M059J (cell line): Measurements from ENCODE around the gene CENPP. TPM values are rescaled to one million over a fixed set of nuclear protein-coding genes. Genes with fewer than 3 reads are reported as not detected.
"Not testable (repeated sequence)": the region's sequence is repeated elsewhere in the genome, so short reads cannot be mapped to it uniquely, and the experiment has no call there.

Source experiments
- DNase-seq: peaks from one replicate; pipeline ENCODE4 v3.0.0-alpha.2; 2012; ENCODE audit warnings: low read depth
- total RNA-seq: library from RNA; depleted of rRNA; stranded (reverse); fragments of >200 nt; shearing (Covaris generic); gene quantifications from 2 replicates; pipeline ENCODE4 v1.2.3, GENCODE V29; 2014

Gene CENPP
- total RNA-seq, 1 experiment from 2014 or later, result 23.1 TPM

DNA sequence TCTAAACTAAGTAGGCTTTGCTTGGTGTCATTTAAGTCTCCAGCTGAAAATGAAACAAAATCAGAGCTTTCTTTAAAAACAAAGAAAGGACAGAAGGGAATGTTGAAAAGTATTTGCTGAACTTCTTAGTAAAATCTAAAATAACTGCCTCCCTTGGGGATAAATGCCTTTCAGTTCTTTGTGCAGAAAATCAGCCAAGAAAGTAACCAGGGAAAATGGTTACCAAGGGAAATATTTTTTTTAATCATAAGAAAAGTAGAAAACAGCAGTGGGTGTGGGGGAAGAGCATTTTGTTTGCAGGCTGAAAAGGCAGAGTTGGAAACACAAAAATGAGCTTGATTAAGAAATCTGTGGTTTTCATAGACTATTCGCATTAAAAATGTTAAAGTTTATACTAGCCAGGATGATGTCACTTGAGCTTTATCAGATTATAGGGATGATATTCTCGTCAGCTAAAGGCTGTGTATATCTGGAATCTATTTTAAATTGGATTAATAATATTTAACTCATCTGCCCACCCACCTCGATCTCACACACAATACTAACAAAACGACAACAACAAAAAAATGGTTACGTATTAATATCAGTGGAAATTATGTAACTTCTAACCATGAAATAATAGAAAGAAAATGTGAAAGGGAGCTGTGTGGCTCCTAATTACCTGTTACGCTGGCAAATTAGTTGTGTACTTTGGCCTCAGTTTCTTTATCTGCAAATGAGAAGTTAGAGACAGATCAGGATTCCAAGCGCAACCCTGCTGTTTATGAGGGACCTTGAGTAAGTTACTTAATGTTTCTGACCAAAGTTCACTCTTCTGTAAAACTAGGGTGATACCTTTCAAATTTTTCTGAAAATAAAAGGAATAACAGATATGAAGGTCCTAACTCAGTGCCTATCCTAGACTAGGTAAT lies 210.4 kb downstream of the CENPP start, which contains the start of gene ECM2:
Gene ECM2, minus strand, starts transcription at position 51 of the 911 bp plus-strand sequence. CDS start 13,124 bp downstream, outside the sequence.
- DNase-seq, result peak; percentile 61

DNA sequence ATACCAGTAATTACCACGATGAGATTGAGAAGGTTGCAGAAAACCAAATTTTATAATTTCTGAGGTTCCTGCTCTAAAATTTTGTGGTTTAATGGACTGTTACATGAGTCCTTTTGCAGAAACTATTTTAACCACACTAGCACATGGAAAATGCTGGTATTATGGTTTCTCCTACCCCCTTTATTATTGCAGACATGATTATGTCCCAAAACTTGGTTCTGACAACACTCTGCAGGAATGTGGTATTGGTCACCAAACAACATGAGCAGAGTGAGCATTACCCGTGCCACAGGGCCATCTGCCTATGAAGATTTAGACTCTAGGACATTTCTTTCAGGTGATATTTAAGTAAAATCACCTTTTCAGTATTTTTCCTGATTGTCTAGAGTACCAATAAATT lies 212.8 kb downstream of the CENPP start:
- peak; percentile 86 for DNase-seq

DNA sequence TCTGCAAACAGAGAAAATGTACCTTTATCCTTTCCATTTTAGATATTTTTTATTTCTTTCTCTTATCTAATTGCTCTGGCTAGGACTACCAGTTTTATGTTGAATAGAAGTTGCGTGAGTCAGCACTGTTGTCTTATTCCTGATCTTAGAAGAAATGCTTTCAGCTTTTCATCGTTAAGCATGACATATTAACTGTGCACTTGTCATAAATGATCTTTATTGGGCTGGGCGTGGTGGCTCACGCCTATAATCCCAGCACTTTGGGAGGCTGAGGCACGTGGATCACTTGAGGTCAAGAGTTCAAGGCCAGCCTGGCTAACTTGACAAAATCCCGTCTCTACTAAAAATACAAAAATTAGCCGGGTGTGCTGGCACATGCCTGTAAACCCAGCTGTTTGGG lies 218.2 kb downstream of the CENPP start:
- DNase-seq, result no peak

DNA sequence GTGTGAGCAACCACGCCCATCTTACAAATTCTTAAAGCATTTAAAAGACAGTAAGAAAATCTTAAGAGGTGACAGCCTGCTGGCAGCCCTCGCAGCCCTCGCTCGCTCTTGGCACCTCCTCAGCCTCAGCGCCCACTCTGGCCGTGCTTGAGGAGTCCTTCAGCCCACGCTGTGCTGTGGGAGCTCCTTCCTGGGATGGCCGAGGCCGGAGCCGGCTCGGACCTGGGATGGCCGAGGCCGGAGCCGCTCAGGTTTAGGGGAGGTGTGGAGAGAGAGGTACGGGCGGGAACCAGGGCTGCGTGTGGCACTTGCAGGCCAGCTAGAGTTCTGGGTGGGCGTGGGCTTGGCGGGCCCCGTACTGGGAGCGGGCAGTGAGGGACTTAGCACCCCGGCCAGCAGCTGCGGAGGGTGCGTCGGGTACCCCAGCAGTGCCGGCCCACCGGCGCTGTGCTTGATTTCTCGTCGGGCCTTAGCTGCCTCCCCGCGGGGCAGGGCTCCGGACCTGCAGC lies 219.3 kb downstream of the CENPP start:
- no peak for DNase-seq

DNA sequence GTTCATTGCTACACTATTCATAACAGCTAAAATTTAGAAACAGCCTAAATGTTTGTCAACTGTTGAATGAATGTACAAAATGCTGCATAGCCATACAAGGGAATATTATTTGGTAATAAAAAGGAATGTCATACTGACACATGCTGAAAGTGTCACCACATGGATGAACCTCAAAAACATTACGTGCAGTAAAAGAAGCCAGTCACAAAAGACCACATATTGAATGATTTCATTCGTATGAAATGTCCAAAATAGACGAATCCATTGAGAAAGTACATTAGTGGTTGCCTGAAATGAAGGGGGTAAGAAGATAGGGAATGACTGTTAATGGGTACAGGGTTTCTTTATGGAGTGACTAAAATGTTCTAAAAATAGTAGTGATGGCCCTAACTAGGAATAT lies 221.6 kb downstream of the CENPP start:
- no peak for DNase-seq

DNA sequence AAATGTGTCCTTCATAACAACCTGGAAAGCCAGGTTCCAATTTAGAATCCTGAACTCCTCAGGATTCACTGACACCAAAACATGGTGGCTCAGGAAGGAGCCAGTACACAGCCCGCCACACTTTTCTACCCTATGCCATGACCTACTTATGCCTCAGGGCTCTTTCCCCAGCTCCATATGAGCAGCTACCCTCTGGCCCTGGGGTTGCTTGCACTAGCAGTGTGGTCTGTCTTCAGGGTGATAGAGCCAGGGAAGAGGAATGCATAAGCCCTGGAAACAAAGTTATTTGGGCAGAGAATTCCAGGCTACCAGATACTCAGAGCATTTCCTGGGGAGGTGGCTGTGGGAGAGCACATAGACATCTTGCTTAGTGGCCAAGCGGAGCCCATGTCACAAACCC lies 225.0 kb downstream of the CENPP start:
- no peak for DNase-seq

DNA sequence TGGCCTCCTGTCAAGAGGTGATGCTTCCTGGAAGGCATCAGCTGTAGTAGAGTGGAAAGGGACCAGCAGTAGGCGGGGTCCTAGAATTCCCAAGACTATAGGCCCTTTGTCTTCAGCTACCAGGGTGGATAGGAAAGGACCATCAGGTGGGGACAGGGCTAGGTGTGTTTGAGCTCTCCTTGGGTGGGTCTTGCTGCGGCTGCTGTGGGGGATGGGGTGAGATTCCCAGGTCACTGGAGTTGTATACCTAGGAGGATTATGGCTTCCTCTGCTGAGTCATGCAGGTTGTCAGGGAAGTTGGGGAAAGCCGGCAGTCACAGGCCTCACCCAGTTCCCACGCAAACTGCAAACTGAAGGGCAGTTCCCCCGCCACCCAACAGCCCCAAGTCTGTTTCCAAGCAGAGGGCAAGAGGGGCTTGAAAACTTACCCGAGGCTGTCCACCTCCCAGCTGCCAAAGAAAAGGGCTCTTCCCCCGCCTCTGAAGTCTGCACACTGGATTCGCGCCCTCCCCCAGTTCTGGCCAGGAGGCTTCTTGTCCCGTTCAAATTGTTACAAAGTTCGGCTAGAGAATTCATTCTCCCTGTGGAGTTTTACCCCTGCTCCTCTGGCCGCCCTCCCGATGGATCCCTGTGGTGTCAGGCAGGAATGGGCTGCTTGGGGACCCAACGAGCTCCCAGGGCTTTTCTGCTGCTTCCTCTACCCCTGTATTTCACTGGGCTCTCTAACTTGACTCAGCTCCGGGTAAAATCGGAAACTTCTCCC lies 233.0 kb downstream of the CENPP start:
- no peak for DNase-seq

DNA sequence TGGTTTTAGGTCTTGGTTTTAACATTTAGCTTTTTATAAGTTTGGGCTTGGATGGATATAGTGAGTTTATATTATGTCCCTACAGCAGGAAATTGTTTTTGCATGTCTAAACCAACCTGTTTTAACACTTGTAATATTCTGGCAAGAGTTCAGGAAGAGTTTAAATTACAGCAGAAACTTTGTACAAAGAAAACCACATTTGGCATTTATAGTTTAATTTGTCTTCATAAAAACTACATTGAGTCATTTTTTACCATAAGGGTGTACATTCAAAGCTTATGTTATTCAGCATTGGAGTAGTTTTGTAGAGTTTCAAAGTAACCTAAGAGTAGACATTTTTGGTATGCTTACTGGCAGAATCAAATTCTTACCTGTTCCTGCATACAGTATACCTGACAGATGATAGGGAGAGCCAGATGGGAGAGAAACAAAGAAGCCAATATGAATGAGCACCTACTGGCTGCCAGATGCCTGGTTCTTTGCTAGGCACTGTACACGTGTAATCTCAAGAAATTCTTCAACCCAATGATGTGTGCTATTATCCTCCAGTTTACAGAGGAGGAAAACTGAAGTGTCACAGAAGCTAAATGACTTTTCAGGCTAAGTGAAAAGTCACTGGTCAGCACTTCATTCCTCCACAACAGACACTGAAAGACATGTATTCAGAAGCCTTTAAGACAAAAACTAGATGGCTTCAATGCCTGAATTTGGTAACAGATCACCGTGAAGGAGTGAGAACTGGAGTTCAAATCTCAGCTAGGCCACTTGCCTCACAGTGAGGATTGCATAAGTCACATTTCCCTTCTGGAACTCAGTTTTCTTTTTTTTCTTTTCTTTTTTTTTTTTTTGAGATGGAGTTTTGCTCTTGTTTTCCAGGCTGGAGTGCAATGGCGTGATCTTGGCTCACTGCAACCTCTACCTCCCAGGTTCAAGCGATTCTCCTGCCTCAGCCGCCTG lies 235.9 kb downstream of the CENPP start:
- DNase-seq, result peak; percentile 79

DNA sequence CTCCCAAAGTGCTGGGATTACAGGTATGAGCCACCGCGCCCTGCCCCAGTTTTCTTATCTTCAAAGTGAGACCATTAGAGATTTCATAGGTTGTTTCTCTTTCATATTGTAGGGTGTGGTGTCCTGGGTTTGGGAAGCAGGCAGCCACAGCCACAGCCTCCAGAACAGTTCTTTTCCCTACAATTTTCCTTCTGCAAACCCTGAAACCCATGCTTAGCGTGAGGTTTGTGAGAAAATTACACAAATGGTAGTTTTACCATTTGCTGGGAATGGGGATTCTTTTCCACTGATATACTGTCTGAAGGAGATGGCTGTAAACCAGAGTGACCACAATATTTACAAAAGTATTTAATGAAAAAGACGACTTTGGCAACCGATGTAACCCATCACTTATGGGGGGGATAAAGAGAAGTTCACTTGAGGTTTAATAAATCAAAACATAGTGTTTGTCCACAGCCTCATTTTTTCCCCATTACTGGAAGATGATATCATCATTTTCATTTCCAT lies 236.8 kb downstream of the CENPP start:
- DNase-seq, result peak; percentile 80

DNA sequence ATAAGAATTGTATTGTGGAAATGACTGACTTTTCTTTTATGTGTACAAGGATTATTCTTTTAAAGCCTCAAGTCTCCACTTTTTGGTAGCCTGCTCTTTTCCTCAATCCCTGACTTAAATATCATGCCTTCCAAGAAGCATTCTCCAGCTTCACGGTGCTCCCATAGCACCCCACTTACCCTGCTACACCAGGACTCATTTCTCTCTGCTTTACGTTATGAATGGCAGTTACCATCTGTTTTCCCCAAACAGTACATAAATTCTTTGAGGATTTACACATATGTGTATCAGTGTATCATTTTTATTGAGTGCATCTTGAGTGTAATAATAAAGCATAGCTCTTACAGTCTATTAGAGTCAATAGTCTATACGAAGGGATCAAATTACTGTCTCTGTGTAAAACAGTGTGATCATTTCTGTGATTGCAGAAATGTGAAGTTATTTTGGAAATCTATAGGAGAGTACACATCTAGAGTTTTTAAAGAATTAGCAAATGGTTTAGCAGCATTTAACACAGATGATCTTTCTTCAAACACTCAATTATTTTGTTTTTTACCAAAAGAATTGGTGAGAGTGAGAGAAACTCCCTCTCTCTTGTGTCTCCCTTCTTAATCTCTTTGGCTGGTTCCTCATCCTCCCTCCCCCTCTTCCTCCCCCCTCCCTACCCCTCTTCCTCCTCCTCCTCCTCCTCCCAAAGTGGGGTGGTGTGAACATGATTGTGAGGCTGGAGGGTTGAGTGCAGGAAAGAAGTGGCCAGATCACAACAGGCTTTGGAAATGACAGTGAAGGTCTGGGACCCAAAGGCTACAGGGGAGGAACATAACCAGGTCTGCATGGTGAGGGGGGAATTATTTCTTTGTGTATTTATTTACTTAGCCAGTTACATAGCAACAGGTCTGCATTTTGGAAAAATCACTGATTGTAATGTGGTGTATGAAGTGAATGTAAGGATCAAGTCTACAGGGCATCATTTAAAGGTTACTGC lies 237.7 kb downstream of the CENPP start:
- peak; percentile 20 for DNase-seq

DNA sequence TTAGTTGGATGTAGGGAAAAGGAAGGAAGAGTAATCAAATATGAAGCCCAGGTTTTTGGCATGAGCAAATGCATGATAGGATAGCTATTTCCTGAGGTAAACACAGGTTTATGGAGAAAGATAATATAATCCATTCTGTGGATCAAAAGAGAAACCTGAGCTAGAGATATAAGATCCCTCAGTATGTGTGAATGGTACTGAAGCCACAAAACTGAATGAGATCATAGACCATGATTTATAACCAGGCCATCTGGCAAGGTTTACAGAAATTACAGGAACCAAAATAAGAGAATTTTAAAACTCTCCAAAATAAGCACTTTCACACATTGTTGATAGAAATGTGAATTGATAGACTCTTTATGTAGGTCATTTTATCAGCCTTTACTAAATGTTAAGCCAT lies 238.8 kb downstream of the CENPP start:
- peak; percentile 75 for DNase-seq

DNA sequence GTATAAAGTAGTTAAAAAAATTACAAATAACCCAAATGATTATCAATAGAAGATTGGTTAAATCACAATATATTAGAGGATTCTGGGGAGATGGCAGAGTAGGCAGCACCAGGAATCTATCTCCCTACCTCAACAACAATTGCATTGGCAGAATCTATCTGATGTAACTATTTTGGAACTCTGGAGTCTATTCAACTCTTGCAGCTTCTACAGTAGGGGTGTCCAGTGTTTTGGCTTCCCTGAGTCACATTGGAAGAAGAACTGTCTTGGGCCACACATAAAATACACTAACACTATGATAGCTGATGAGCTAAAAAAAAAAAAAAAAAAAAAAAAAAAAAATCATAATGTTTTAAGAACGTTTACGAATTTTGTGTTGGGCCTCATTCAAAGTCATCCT lies 239.2 kb downstream of the CENPP start:
- peak; percentile 38 for DNase-seq

DNA sequence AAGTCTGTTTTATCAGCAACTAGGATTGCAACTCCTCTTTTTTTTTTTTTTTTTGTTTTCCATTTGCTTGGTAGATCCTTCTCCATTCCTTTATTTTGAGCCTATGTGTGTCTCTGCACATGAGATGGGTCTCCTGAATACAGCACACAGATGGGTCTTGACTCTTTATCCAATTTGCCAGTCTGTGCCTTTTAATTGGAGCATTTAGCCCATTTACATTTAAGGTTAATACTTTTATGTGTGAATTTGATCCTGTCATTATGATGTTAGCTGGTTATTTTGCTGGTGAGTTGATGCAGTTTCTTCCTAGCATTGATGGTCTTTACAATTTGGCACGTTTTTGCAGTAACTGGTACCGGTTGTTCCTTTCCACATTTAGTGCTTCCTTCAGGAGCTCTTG lies 246.1 kb downstream of the CENPP start:
- not testable (repeated sequence) for DNase-seq

DNA sequence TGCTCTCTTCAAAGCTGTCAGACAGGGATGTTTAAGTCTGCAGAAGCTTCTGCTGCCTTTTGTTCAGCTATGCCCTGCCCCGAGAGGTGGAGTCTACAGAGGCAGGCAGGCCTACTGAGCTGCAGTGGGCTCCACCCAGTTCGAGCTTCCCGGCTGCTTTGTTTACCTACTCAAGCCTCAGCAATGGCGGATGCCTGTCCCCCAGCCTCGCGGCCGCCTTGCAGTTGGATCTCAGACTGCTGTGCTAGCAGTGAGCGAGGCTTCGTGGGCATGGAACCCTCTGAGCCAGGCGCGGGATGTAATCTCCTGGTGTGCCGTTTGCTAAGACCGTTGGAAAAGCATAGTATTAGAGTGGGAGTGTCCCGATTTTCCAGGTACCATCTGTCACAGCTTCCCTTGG lies 247.9 kb downstream of the CENPP start:
- not testable (repeated sequence) for DNase-seq

DNA sequence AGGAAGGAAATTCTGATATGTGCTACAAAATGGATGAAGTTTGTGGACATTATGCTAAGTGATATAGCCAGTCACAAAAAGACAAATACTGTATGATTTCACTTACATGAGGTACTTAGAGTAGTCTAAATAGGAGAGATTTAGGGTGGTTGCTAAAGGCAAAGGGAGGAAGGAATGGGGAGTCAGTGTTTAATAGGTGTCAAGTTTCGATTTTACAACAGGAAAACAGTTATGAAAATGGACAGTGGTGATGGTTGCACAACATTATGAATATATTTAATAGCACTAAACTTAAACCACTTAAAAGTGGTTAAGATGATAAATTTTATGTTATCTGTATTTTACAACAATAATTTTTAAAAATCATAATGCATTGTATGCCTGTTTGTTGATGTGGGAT lies 250.4 kb downstream of the CENPP start:
- DNase-seq, result no peak

DNA sequence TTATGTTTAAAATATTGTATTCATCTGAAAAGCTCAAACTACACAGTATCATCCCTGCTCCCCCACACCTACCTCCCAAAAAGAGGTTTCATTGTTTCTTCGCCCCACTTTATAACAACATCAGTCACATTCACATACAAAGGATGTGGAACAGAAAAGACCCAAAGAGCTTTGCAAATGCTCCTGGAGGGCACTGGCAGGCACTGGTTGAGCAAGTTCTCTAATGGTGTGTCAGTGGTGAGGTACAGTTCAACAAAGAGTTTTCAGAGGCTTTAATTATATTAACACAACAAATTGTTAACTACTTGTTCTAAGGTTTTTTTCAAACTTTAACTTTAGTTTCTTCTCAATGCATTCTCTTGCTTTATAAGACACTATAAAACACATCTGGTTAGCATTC lies 264.2 kb downstream of the CENPP start:
- no peak for DNase-seq

DNA sequence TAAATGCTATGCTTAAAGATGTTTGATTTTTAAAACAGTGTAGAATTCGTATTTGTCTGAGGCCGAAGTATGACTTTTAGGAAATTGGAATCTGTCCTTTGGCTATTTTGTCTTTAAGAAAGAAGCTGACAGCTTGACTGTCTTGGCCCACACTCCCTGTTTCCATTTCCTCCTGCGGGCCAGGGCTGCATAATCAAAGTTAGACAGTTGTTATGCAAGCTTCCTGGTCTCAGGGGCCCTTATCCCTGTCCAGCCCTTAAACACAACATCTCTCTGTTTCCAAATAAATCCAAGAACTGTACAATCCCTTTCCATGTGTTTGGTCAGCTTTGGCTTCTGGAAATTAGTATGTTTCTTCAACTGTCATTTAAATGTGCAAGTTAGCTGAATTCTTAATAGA lies 264.6 kb downstream of the CENPP start:
- no peak for DNase-seq

DNA sequence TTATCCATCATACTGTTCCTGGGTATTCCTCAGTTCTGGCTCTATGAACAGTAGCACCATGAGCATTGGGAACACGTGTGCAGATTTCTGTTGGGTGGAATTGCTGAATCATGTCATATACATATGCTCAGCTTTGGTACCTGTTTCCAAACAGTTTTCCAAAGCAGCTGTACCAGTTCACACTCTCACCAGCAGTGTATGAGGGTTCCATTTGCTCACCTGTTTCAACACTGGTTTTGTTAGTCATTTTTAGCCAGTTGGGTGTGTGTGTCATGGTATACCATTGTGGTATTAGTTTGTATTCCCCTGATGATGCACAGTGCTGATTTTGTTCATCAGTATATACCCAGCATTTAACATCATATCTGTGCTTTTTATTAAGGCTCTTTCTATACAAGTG lies 266.8 kb downstream of the CENPP start:
- no peak for DNase-seq

DNA sequence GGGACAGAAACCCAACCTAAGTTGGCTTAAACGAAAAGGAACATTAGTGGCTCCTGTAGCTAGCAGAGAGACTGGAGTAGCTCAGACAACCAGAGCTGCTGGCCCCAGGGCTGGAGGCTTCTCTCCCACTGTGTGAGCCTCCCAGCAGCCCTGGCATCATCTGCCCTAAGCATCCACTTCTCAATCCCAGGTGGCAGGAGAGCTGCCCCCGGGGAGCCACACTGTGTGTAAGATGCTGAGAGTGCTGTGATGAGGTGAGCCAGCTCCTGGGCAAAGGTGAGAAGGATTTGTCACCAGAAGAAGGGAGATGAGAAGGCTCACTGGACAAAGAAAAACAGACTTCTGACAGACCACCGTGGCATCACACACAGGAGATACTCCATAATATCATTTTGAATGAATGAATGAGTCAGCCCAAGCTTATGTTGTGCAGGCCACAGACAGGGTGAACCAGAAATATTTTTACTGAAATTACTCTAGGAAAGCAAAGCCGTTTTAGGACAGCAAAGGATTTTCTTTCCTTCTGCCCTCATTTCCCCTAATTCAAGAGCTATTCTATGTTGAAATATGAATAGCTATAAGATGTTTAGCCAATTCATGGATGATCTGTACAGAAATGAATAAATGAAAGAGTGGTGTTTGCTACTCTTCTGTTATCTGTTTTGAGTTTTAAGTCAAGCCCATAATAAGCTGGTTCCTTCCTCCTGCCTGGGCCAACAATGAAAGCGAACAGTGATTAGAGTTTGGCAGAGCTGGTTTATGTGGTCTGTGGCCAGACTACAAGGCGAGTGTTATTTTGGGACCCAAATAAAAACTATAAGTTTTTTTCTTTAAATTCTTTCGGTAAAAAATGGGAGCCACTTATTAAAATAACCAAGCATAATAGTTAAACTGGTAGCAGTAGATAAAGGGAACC lies 267.5 kb downstream of the CENPP start:
- DNase-seq, result no peak
